Ascending aorta (tissue), 2 donors: ENCODE measurements around the gene IDE. TPM values are rescaled to one million over a fixed set of nuclear protein-coding genes. Genes with fewer than 3 reads are reported as not detected.

Experiments
- DNase-seq, 2 donors: peaks; one replicate each; pipeline ENCODE4 v3.0.0-alpha.2; 2019; ENCODE audit warnings: low spot score in 2 of 2
- H3K27ac ChIP-seq, 2 donors: fragments of 200-600 bp; sonication (generic); one replicate each; pipeline ENCODE4 v1.5.1; 2016 to 2017; ENCODE audit warnings: mild to moderate bottlenecking in 1 of 2
- H3K27me3 ChIP-seq: fragments of 200-600 bp; sonication (generic); one replicate; pipeline ENCODE4 v1.5.1; 2017
- H3K36me3 ChIP-seq, 2 donors: fragments of 200-600 bp; sonication (generic); one replicate each; pipeline ENCODE4 v1.5.1; 2016
- H3K4me1 ChIP-seq, 2 donors: fragments of 200-600 bp; sonication (generic); one replicate each; pipeline ENCODE4 v1.5.1; 2016 to 2017; ENCODE audit warnings: mild to moderate bottlenecking in 1 of 2
- H3K4me3 ChIP-seq, 2 donors: fragments of 200-600 bp; sonication (generic); one replicate each; pipeline ENCODE4 v1.5.1; 2016 to 2017; ENCODE audit warnings: mild to moderate bottlenecking in 1 of 2
- H3K9me3 ChIP-seq, 2 donors: fragments of 200-600 bp; sonication (generic); one replicate each; pipeline ENCODE4 v1.5.1; 2016
- CTCF ChIP-seq, 3 experiments: fragments of 200-600 bp in 2 of 3; fragments of 450-650 bp in 1 of 3; sonication (generic) in 2 of 3; IDR thresholded peaks; one replicate each; pipeline ENCODE4 v1.5.1; 2016 to 2019; ENCODE audit warnings: antibody characterized with exemption in 3 of 3, mild to moderate bottlenecking in 1 of 3, moderate library complexity in 1 of 3
- intact Hi-C: fragments of 100-400 bp; cut with DNase I; formaldehyde crosslinking; loops from one replicate; pipeline ENCODE4 v1.15.1; 2023
- total RNA-seq: library from RNA; depleted of rRNA; stranded (reverse); fragments of >200 nt; gene quantifications from one replicate; pipeline ENCODE4 v1.1.0, GENCODE V29; 2016

IDE gene
- total RNA-seq = 22.7 TPM

- Histone ChIP-seq H3K4me1 (peaks cover 4 to 24% of the 10 kb centered on the region in 2 donors), H3K4me3 (peak within 1 kb of the TSS; percentile 75 to 93), H3K9me3 (no peaks in the 10 kb centered on the region), H3K36me3 (no peaks in the 10 kb centered on the region), H3K27me3 (no peaks in the 10 kb centered on the region), H3K27ac (peak within 1 kb of the TSS; percentile 85 to 95)
- DNase-seq = peak; percentile 19 to 91
- peak; percentile 76 to 92 (median 91) for TF ChIP-seq CTCF (IDR thresholded peaks at IDR 0.05)
- intact Hi-C loops = loop anchor here (1.0 to 10.0 kb wide), 3 partner anchors 17 to 941 kb away; no protein-coding TSS in a partner anchor
Measured at GRCh38 chr10:92573798-92574547, at the start of gene IDE. TSS of gene IDE (minus strand) at chr10:92574093. CDS start at chr10:92574019, 74 bp downstream.

- Histone ChIP-seq H3K27ac (no peak overlapping the region), H3K4me1 (no peaks in the 10 kb centered on the region), H3K36me3 (no peaks in the 10 kb centered on the region), H3K27me3 (no peaks in the 10 kb centered on the region), H3K9me3 (no peaks in the 10 kb centered on the region), H3K4me3 (no peak overlapping the region)
- TF ChIP-seq CTCF (IDR thresholded peaks at IDR 0.05) = no peak
- DNase-seq = no peak
- intact Hi-C loops = no loop called here
Measured at GRCh38 chr10:92619368-92619767, 45.5 kb upstream of the IDE start.

- H3K4me1 ChIP-seq = no peaks in the 10 kb centered on the region
- TF ChIP-seq CTCF (IDR thresholded peaks at IDR 0.05) = no peak
- H3K9me3 ChIP-seq = no peaks in the 10 kb centered on the region
- no peaks in the 10 kb centered on the region for H3K36me3 ChIP-seq
- no peak overlapping the region for H3K4me3 ChIP-seq
- intact Hi-C loops = no loop called here
- no peaks in the 10 kb centered on the region for H3K27me3 ChIP-seq
- H3K27ac ChIP-seq = no peak overlapping the region
- DNase-seq = no peak
Measured at GRCh38 chr10:92615515-92615914, 41.6 kb upstream of the IDE start.

GRCh38 chr10:92604841-92605240 is 30.9 kb upstream of the IDE start:
- no peak overlapping the region for H3K27ac ChIP-seq
- H3K36me3 ChIP-seq = no peaks in the 10 kb centered on the region
- no peaks in the 10 kb centered on the region for H3K27me3 ChIP-seq
- H3K4me1 ChIP-seq = no peaks in the 10 kb centered on the region
- intact Hi-C loops = no loop called here
- no peak for DNase-seq
- H3K9me3 ChIP-seq = no peaks in the 10 kb centered on the region
- no peak for TF ChIP-seq CTCF (IDR thresholded peaks at IDR 0.05)
- H3K4me3 ChIP-seq = no peak overlapping the region

GRCh38 chr10:92598321-92598720 is 24.4 kb upstream of the IDE start:
- Histone ChIP-seq H3K27me3 (no peaks in the 10 kb centered on the region), H3K9me3 (no peaks in the 10 kb centered on the region), H3K4me3 (no peak overlapping the region), H3K27ac (no peak overlapping the region), H3K4me1 (peaks cover 0 to 3% of the 10 kb centered on the region in 2 donors), H3K36me3 (no peaks in the 10 kb centered on the region)
- TF ChIP-seq CTCF (IDR thresholded peaks at IDR 0.05) = no peak
- no peak for DNase-seq
- intact Hi-C loops = no loop called here
